HEK293T (cell line): Measurements from ENCODE around the gene NDUFAF8.

Source experiments
- CTCF ChIA-PET: fragments of 350-600 bp; formaldehyde crosslinking; extraction: SDS; loops from one replicate; lab custom pipeline; 2021; ENCODE audit warnings: antibody characterized with exemption, inconsistent platforms; lab: Yijun Ruan, JAX
- POLR2A ChIA-PET: fragments of 350-600 bp; formaldehyde crosslinking; extraction: SDS; loops from one replicate; lab custom pipeline; 2020; ENCODE audit warnings: antibody characterized with exemption, inconsistent platforms; lab: Yijun Ruan, JAX
- DNase-seq: peaks from one replicate; pipeline ENCODE4 v3.0.0; 2012; ENCODE audit warnings: mixed read lengths; ENCODE audit errors: extremely low spot score
- ARNT ChIP-seq: fragments of 450-650 bp; IDR thresholded peaks from 2 replicates; pipeline ENCODE4 v1.6.1; 2017; ENCODE audit warnings: mild to moderate bottlenecking
- BHLHE40 ChIP-seq: fragments of 450-650 bp; IDR thresholded peaks from 2 replicates; pipeline ENCODE4 v1.6.1; 2016; ENCODE audit warnings: mild to moderate bottlenecking, moderate library complexity, borderline replicate concordance
- CTBP1 ChIP-seq: fragments of 450-650 bp; IDR thresholded peaks from 2 replicates; pipeline ENCODE4 v1.6.1; 2016; ENCODE audit warnings: borderline replicate concordance
- ELF4 ChIP-seq: fragments of 450-650 bp; IDR thresholded peaks from 2 replicates; pipeline ENCODE4 v1.6.1; 2017; ENCODE audit warnings: antibody characterized with exemption
- FOXA1 ChIP-seq: fragments of 450-650 bp; IDR thresholded peaks from 2 replicates; pipeline ENCODE4 v1.6.1; 2016; ENCODE audit warnings: mild to moderate bottlenecking
- FOXK2 ChIP-seq: fragments of 450-650 bp; IDR thresholded peaks from 2 replicates; pipeline ENCODE4 v1.6.1; 2016; ENCODE audit warnings: mild to moderate bottlenecking
- FOXM1 ChIP-seq: fragments of 450-650 bp; IDR thresholded peaks from 2 replicates; pipeline ENCODE4 v1.6.1; 2017; ENCODE audit warnings: mild to moderate bottlenecking, borderline replicate concordance
- HDGF ChIP-seq: fragments of 450-650 bp; IDR thresholded peaks from 2 replicates; pipeline ENCODE4 v1.6.1; 2017; ENCODE audit warnings: antibody characterized with exemption, borderline replicate concordance
- L3MBTL2 ChIP-seq: fragments of 450-650 bp; conservative IDR thresholded peaks from 2 replicates; pipeline ENCODE4 v1.6.1; 2016; ENCODE audit warnings: mild to moderate bottlenecking
- LEF1 ChIP-seq: fragments of 450-650 bp; IDR thresholded peaks from 2 replicates; pipeline ENCODE4 v1.6.1; 2017; ENCODE audit warnings: mild to moderate bottlenecking, borderline replicate concordance
- NFRKB ChIP-seq: fragments of 450-650 bp; IDR thresholded peaks from 2 replicates; pipeline ENCODE4 v1.6.1; 2016; ENCODE audit warnings: mild to moderate bottlenecking, moderate library complexity
- SP1 ChIP-seq: fragments of 450-650 bp; IDR thresholded peaks from 2 replicates; pipeline ENCODE4 v1.6.1; 2017
- SUZ12 ChIP-seq: fragments of 450-650 bp; IDR thresholded peaks from 2 replicates; pipeline ENCODE4 v1.6.1; 2016; ENCODE audit warnings: mild to moderate bottlenecking
- TARDBP ChIP-seq: fragments of 450-650 bp; IDR thresholded peaks from 2 replicates; pipeline ENCODE4 v1.6.1; 2016
- ZNF384 ChIP-seq: fragments of 450-650 bp; IDR thresholded peaks from 2 replicates; pipeline ENCODE4 v1.6.1; 2016
- TF ChIP-seq, protein P1 (sequence below): fragments of 450-650 bp; IDR thresholded peaks from 2 replicates; pipeline ENCODE4 v1.6.1; 2016

Gene NDUFAF8

GRCh38 chr17:81228834-81229665 is 10.1 kb upstream of the NDUFAF8 start:
- CTCF ChIA-PET = interaction anchor here (1.1 kb wide), 1 partner anchor 86 kb away, joined by 6 read pairs; no protein-coding TSS in a partner anchor
- POLR2A ChIA-PET = interaction anchor here (0.9 to 2.0 kb wide), 2 partner anchors 10 kb away, joined by 5 to 11 read pairs; partner anchors contain the start of genes NDUFAF8 and TEPSIN

DNA sequence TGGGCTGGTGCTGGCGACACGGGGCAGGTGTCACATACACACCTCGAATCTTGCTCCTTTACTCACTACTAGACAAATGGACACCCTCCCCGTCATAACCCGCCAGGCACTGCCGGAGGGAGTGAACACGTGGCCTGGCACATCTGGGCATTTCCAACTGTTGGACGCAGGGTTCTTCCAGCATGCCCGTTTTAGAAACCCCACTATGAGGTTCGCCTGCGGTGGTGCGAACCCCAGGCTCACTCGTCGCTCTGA is 9.5 kb upstream of the NDUFAF8 start:
- ChIA-PET POLR2A (interaction anchor here (2.0 kb wide), 1 partner anchor 9 kb away, joined by 11 read pairs; the partner anchor contains the start of genes NDUFAF8 and TEPSIN), CTCF (interaction anchor here (1.4 kb wide), 1 partner anchor 9 kb away, joined by 4 read pairs; the partner anchor contains the start of genes NDUFAF8 and TEPSIN)
- no peak for DNase-seq
- TF ChIP-seq CTBP1 = no peak
- no peak for TF ChIP-seq SUZ12
- TF ChIP-seq, protein P1, sequence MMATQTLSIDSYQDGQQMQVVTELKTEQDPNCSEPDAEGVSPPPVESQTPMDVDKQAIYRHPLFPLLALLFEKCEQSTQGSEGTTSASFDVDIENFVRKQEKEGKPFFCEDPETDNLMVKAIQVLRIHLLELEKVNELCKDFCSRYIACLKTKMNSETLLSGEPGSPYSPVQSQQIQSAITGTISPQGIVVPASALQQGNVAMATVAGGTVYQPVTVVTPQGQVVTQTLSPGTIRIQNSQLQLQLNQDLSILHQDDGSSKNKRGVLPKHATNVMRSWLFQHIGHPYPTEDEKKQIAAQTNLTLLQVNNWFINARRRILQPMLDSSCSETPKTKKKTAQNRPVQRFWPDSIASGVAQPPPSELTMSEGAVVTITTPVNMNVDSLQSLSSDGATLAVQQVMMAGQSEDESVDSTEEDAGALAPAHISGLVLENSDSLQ = no peak
- TF ChIP-seq TARDBP = no peak
- no peak for TF ChIP-seq SP1
- no peak for TF ChIP-seq BHLHE40
- no peak for TF ChIP-seq FOXM1
- no peak for TF ChIP-seq LEF1
- TF ChIP-seq ELF4 = no peak
- no peak for TF ChIP-seq NFRKB
- no peak for TF ChIP-seq L3MBTL2
- TF ChIP-seq FOXA1 = no peak
- TF ChIP-seq HDGF = no peak
- no peak for TF ChIP-seq FOXK2
- no peak for TF ChIP-seq ARNT
- TF ChIP-seq ZNF384 = no peak

More at GRCh38 chr17:81228834-81229665, 10.1 kb upstream of the NDUFAF8 start:
- no peak for TF ChIP-seq BHLHE40
- TF ChIP-seq, protein P1 = no peak
- TF ChIP-seq ZNF384 = no peak
- no peak for TF ChIP-seq LEF1
- no peak for TF ChIP-seq CTBP1
- no peak for TF ChIP-seq HDGF
- no peak for TF ChIP-seq TARDBP
- TF ChIP-seq L3MBTL2 = no peak
- TF ChIP-seq FOXK2 = no peak
- no peak for TF ChIP-seq NFRKB
- TF ChIP-seq FOXM1 = no peak
- no peak for TF ChIP-seq ARNT
- no peak for TF ChIP-seq SUZ12
- no peak for TF ChIP-seq ELF4
- TF ChIP-seq SP1 = no peak
- DNase-seq = no peak

- TF ChIP-seq, protein P1 = no peak
- no peak for TF ChIP-seq ARNT
- TF ChIP-seq FOXM1 = no peak; the same call in 1 of the 2 replicates
- 0 out of 2 replicates have a peak, but pooled peaks have one; percentile 28 for TF ChIP-seq HDGF
- no peak for TF ChIP-seq CTBP1
- peak; percentile 63 for DNase-seq
- ChIA-PET POLR2A (interaction anchor here (2.0 kb wide), 1 partner anchor 9 kb away, joined by 11 read pairs; the partner anchor contains the start of genes NDUFAF8 and TEPSIN), CTCF (interaction anchor here (0.6 to 1.4 kb wide), 3 partner anchors 9 to 88 kb away, joined by 3 to 4 read pairs (median 3); partner anchors contain the start of genes NDUFAF8 and TEPSIN)
Observed at GRCh38 chr17:81230043-81230820, 8.9 kb upstream of the NDUFAF8 start.

DNA sequence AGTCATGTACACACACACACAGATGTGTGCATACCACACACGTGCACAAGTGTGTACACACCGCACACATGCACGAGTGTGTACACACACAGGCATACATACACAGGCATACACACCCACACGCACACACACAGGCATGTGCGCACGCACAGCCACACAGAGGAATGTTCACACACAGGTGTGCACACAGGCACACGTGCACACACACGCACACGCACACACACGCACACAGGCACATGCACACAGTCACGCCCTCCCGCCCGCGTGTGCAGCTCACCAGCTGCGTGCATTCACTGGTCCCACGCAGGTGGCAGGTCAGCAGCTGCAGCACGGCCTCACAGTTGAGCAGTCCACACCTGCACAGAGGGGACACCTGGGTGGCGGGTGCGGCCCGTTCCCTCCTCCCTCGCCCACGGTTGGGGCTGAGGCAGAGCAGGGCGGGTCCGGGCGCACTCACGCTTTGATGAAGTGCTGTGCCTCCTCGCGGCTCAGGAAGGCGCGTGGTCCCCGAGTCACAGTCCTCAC is 7.9 kb upstream of the NDUFAF8 start:
- POLR2A ChIA-PET = interaction anchor here (2.0 kb wide), 1 partner anchor 8 kb away, joined by 11 read pairs; the partner anchor contains the start of genes NDUFAF8 and TEPSIN
- no peak for DNase-seq
- CTCF ChIA-PET = interaction anchor here (1.2 to 1.6 kb wide), 3 partner anchors 8 to 89 kb away, joined by 3 to 5 read pairs (median 4); partner anchors contain the start of genes NDUFAF8 and TEPSIN

More for the DNA sequence above, 7.9 kb upstream of the NDUFAF8 start:
- TF ChIP-seq FOXM1 (no peak), TARDBP (no peak; the same call in 1 of the 2 replicates), SUZ12 (no peak)
- TF ChIP-seq, protein P1 = no peak
